Psoas muscle (tissue), 8 donors: ENCODE results near the gene LHCGR. TPM values are rescaled to one million over a fixed set of nuclear protein-coding genes. Genes with fewer than 3 reads are reported as not detected.

Experiments
- ATAC-seq, 4 donors: fragments of 200-7000 bp; cut with Tn5 transposase; one replicate each; pipeline ENCODE4 v1.9.1; 2020; ENCODE audit warnings: moderate library complexity in 3 of 4, mild to moderate bottlenecking in 2 of 4
- DNase-seq, 2 donors: peaks; one replicate each; pipeline ENCODE4 v3.0.0-alpha.2; 2020
- H3K27ac ChIP-seq: fragments of 200-600 bp; one replicate; pipeline ENCODE4 v1.8.0; 2022
- H3K27me3 ChIP-seq, 3 donors: fragments of 200-600 bp in 1 of 3; one replicate each; pipeline versions ENCODE4 v1.6.1 to v1.8.0; 2013 to 2022; ENCODE audit warnings: low read length in 2 of 3, mild to moderate bottlenecking in 2 of 3, moderate library complexity in 1 of 3; ENCODE audit not compliant: insufficient read depth in 3 of 3
- H3K36me3 ChIP-seq, 2 donors: fragments of 200-600 bp in 1 of 2; one replicate each; pipeline versions ENCODE4 v1.6.1 to v1.8.0; 2013 to 2022; ENCODE audit warnings: low read depth in 1 of 2, mild to moderate bottlenecking in 1 of 2, moderate library complexity in 1 of 2; ENCODE audit not compliant: insufficient read depth in 1 of 2
- H3K4me1 ChIP-seq: fragments of 200-600 bp; one replicate; pipeline ENCODE4 v1.8.0; 2022
- H3K4me3 ChIP-seq: fragments of 200-600 bp; one replicate; pipeline ENCODE4 v1.8.0; 2022; ENCODE audit warnings: mild to moderate bottlenecking
- H3K9me3 ChIP-seq: fragments of 200-600 bp; one replicate; pipeline ENCODE4 v1.8.0; 2022
- CTCF ChIP-seq: fragments of 200-600 bp; IDR thresholded peaks from one replicate; pipeline ENCODE4 v1.8.0; 2022; ENCODE audit warnings: antibody characterized with exemption
- WGBS, 3 donors: extraction: QIAGEN DNeasy Blood & Tissue Kit; methylation state at CpG; one replicate each; pipeline versions ENCODE4 v1.1.6 to v1.1.7; 2013; 5-methylcytosine and 5-hydroxymethylcytosine counted together
- intact Hi-C, 2 donors: fragments of 100-400 bp; cut with DNase I; formaldehyde crosslinking; loops; one replicate each; pipeline versions ENCODE4 v1.11.0 to v1.14.2; 2022
- polyA plus RNA-seq, 3 donors: library from polyadenylated mRNA; stranded (reverse); fragments of 200-250 nt; gene quantifications; one replicate each; pipeline ENCODE4 v1.2.3, GENCODE V29; 2013
- total RNA-seq, 4 donors: library from RNA; stranded (reverse); fragmentation: NEBNext Ultra II Directional in 2 of 4; extraction: Animal tissue kit (Norgen Biotek cat#: 25700) in 2 of 4; gene quantifications; one replicate each; pipeline versions ENCODE4 v1.2.1 to v1.2.4, GENCODE V29; 2021 to 2023
- donor health status: healthy with polysubstance abuse.
- donor health status: DM: no; HTN: no; CAD: no; lungs with moderate emphysema.
- donor health status: Bipolar disorder and iron deficiency.
- donor health status: healthy.
- donor health status: DM: yes; HTN: yes; CAD: no.
- donor health status: DM: no; HTN: no; CAD: no.
- donor health status: DM: no; HTN: no; CAD: no.
- donor health status: DM: yes; HTN: yes; CAD: no.

Gene LHCGR
- total and polyA plus RNA-seq, 7 donors: 0.01 to 0.04 (median 0.03) TPM; not detected in 4

- WGBS, 3 donors: 72 to 75% (median 74%) methylated on average over 13 of the region's 13 CpGs
- intact Hi-C loops: no loop called here
- Histone ChIP-seq H3K27ac (no peak overlapping the region), H3K4me3 (no peak overlapping the region), H3K27me3 (peaks cover 0 to 2% (median 0%) of the 10 kb centered on the region in 3 donors), H3K4me1 (no peaks in the 10 kb centered on the region), H3K9me3 (no peaks in the 10 kb centered on the region), H3K36me3 (no peaks in the 10 kb centered on the region)
- no peak for DNase-seq
- no peak for ATAC-seq
- no peak for TF ChIP-seq CTCF
These were observed 35.1 kb upstream of the LHCGR start for GRCh38 chr2:48790407-48791170.

DNA sequence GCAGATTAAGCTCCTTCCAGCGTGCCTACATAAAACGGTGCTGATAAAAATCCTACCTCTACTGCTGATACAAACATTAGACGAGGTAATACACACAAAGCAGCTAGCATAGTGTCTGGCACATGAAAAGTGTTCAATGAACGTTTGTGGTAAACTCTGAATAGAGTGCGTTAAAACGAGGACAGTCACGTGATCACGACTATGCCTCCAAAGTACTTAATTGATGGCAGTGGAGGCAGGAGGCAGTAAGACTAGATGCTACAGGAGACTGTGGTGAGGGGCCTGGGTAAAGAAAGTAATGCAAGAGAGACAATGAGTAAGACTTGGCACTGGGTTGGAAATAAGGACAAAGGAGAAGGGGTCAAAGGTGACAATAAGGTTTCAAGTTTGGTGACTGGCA lies 32.1 kb upstream of the LHCGR start:
- Histone ChIP-seq H3K4me3 (no peak overlapping the region), H3K9me3 (no peaks in the 10 kb centered on the region), H3K4me1 (no peaks in the 10 kb centered on the region), H3K27ac (no peak overlapping the region), H3K27me3 (no peaks in the 10 kb centered on the region), H3K36me3 (no peaks in the 10 kb centered on the region)
- 82 to 89% (median 87%) methylated on average over 8 of the region's 8 CpGs for WGBS, 3 donors
- no peak for ATAC-seq
- TF ChIP-seq CTCF: no peak
- intact Hi-C loops: no loop called here
- no peak for DNase-seq

GRCh38 chr2:48781366-48781765 lies 25.8 kb upstream of the LHCGR start:
- Histone ChIP-seq H3K4me1 (no peaks in the 10 kb centered on the region), H3K9me3 (no peaks in the 10 kb centered on the region), H3K27ac (no peak overlapping the region), H3K36me3 (no peaks in the 10 kb centered on the region), H3K27me3 (no peaks in the 10 kb centered on the region), H3K4me3 (no peak overlapping the region)
- TF ChIP-seq CTCF: no peak
- intact Hi-C loops: no loop called here
- ATAC-seq: no peak
- no peak for DNase-seq
- WGBS, 3 donors: 71 to 80% (median 72%) methylated on average over 1 of the region's 1 CpG

DNA sequence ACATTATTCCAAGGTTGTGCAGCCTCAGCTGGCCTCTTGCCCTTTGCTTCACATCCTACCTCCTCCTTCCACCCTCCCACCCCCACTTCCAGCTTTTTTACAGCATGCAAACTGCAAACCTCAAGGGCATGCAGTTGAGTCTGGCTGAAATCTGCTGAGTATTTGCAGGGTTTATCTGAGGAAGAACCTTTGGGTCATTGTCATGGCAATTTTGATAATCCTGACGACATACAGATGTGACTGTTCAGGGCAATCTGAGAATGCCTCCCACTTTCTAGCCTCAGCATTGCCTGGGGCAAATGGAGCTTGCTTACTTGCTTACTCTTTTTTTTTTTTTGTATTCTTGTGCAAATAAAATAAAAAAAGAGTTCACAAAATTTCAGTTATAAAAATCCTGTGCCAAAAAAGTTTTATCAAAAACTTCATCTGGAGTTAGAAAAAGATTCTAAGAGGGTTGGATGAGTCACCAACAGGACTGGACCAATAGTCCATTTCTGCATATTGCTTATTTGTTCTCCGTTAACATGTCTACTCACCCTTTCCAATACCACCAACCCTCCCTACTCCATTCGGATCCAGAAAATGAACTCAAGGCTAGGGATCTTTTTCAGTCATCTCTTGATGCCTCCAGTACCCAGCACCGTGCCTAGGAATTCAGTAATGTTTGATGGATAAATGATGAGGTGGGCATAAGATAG lies 23.6 kb upstream of the LHCGR start:
- Histone ChIP-seq H3K4me3 (no peak overlapping the region), H3K4me1 (no peaks in the 10 kb centered on the region), H3K9me3 (no peaks in the 10 kb centered on the region), H3K27me3 (no peaks in the 10 kb centered on the region), H3K27ac (no peak overlapping the region), H3K36me3 (no peaks in the 10 kb centered on the region)
- WGBS, 3 donors: 62 to 69% (median 65%) methylated on average over 4 of the region's 4 CpGs
- intact Hi-C loops: no loop called here
- DNase-seq (no peak), ATAC-seq (no peak)
- no peak for TF ChIP-seq CTCF
